Cerebellar nuclear complex (tissue), 1 donor: Measurements from ENCODE around the gene SNHG17.
"Not testable (repeated sequence)": the region's sequence is repeated elsewhere in the genome, so short reads cannot be mapped to it uniquely, and the experiment has no call there.

Source experiments
- DNase-seq, 2 experiments: peaks; one replicate each; lab custom pipeline; 2025; lab: John Stamatoyannopoulos, UW

The SNHG17 gene

DNA sequence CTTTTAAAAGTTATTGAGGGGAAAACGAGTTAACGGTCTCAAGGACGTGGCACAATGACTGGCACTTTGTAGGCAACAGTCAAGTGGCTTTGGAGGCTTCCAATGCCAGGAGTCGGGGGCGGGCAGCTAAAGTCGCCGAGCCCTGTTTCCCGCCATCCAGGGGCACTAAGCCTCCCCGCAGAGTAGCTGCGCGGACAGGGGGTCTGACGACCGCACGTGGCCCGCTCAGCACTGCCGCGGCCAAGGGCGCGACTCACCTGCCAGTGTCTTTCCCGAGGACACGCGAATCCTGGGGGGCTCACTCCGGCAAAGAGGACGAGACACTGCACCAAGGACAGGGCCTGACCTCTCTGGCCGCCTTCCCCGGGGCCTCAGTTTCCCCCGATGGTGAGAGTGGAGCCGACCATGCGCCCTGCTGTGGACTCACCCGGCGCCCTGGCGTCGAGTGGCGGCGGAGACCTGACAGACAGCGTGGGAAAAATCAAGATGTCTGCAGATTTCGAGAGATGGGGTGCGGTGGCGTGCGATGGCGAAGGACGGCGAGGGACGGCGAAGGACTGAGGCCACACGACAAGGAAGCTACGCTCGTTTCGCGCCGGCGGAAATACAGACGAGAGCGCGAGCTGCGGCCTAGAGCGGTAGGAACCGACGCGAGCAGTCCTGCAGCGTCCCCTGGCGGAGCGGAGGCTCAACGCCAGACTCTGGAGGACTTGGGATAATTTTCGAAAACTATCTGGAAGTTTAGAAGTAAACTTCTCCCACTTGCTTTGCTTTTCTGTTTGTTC, at the start of gene SNHG17:
TSS of gene SNHG17 (minus strand) at position 559 of the 785 bp plus-strand sequence.
- DNase-seq: peak in 1 of 2 experiments; percentile 40

DNA sequence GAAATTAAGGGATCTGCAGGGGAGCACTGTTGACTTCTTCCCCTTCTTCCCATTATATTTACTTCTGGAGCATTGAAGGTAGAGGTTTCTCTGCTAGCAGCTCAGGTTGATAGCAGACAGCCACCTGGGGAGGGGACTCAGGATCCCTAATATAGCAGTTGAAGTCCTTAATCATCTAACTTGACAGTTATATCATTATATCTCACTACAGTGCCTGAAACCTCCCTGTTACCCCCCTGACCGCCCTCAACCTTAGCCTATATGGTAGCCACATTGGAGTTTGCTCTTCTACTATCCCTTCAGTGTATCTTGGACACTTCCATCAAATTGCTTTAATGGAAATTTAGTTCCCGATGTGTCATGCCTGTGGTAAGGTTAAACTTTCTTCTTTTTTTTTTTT, 44.5 kb upstream of the SNHG17 start:
- DNase-seq: no peak

DNA sequence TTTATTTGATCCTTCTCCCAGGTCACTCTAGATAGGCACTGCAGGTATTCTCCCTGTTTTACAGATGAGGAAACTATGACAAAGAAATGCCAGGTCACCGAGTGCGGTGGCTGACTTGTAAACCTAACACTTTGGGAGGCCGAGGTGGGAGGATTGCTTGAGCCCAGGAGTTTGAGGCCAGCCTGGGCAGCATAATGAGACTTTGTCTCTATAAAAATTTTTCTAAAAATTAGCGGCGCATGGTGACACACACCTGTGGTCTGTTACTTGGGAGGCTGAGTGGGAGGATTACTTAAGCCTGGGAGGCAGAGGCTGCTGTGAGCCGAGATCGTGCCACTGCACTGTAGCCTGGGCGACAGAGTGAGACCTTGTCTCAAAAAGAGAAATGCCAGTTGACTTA, 42.6 kb upstream of the SNHG17 start:
- no peak for DNase-seq

DNA sequence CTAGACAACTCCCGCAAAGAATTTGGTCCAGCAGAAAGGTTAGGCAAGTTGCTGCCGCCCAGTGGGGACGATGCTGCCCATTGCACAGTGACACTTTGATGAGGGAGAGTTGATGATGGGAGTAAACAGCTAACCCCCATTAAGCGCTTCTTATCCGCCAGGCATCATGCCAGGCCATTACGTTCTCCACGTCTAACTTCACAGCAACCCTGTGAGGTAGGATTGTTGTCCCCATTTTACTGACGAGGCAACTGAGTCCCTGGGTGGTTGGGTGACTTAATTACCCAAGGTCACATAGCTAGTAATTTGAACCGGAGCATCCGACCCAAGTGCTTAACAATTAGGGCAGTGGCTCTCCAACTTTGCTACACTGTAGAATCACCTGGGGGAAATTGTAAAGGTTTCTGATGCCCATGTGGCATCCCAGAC, 38.3 kb upstream of the SNHG17 start:
- DNase-seq: no peak

DNA sequence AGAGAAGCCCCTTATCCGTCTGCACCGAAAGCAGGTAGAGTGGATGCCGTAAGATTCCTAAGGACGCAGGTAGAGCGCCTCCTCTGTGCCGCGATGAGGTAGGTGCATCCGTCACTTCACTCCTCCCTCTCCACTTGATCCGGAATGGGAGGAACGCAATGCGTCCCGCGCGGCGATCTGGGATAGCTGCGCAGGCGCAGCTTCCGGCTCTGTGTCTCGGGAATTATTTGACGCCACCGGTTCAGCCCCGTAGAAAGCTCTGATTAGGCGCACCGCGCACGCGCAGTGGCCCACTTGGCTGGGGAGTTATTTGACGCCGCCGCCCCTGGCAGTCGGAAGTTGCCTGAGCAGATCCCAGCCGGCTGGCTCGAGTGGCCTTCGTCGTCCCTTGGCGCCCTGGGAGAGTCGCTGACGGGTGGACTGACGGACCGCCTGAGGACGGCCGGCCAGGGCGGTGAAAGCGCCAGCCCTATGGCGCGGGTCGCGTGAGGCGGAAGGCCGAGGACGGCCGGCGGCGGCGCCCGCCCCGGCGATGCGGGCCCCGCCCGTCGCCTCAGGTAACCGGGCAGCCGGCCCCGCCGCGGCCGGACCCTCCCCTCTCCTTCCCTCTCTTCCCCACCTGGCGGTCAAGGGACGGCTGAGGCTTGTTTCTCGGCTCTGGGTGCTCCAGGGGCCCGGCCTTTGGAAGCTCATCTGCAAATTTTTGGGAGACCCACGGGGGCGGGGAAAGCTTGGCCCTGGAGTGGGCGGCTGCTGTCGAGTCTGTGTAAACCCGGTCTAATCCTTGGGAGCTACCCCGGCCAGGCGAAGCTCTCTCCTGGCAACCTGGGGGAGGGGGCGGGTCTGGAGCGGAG, 37.6 kb upstream of the SNHG17 start, which contains the start of gene RALGAPB:
TSS of gene RALGAPB (plus strand) at position 331 of the 854 bp plus-strand sequence. CDS start 15,590 bp downstream, outside the sequence.
- peak; percentile 79 to 89 for DNase-seq

DNA sequence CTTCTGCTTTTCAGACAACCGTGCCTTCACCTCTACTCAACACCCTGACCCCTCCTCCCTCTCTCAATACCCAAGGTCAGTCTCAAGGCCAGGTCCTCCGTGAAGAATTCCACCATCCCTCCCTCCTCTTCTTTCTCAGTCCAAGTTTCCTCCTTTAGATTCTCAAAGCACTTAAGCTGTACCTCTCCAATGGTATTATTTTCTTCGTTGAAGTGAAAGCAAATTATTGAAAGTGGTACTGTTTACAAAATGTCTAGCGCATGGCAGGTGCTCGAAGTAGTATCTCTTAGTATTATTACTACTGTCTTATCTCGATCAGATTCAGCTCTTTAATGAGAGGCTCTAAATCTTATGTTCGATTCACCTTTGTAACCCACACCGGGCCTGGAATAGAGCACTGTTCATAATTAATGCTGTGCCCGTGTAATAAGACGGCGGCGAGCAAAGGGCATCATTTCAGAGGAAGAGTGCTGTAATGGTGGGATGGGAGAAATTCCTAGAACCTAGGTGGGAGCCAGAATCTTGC, 36.9 kb upstream of the SNHG17 start:
- no peak for DNase-seq

DNA sequence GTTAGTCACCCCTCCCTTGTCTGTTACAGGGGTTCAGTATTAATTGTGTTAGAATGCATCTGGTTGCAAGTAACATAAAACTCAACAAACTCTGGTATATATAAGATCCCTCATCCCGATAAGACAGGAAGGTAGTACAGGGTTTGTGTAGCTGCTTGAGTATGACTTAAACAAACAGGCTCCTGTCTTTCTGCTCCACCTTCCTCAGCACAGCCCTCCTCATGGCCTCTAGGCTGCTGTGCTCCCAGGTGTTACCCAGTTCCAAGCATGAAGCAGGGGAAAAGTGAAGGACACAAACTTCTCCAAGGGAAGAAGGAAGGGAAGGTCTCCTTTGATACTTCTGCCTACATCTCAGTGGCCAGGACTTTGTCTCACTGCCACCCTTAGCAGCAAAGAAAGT, 36.1 kb upstream of the SNHG17 start:
- DNase-seq: no peak

DNA sequence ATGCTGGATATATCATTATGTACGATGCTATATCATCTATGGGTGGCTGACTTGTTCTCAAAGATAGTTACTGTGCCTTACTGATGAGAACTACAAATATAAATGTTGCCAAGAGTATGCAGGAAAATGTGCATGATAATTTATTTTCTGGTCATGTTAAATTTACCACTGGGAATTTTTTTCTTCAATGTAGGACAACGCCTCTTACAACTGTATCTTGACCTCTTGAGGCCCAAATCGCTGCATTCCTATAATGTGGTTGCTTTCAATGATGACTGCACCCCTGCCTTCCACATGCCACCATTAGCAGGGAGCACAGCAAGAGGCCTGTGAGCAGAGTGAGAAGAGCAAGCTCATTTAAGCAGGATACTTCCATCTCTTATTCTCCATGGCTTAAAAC, 31.9 kb upstream of the SNHG17 start:
- DNase-seq: no peak

DNA sequence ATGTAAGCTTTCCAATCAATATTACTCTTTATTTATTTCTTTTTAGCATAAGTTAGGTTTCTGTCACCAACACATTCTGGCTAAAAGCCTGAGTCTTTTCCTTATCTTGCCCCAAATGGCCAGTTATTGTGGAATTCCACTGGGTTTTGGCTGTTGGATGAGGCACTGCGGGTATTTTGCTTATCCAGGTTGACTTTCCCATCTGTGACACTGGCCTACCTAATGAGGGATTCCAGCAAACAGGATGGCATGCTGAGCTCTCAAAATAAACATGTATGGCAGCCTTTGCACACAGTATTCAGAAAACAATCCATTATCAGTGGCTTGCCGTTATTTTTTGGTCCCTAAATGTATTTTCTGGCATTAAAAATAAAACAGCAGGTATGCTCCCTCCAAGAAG, 31.0 kb upstream of the SNHG17 start:
- DNase-seq: peak; percentile 57 to 90

DNA sequence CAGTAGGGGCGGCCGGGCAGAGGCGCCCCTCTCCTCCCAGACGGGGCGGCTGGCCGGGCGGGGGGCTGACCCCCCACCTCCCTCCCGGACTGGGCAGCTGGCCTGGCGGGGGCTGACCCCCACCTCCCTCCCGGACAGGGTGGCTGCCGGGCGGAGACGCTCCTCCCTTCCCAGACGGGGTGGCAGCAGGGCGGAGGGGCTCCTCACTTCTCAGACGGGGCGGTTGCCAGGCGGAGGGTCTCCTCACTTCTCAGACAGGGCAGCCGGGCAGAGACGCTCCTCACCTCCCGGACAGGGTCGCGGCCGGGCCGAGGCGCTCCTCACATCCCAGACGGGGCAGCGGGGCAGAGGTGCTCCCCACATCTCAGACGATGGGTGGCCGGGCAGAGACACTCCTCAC, 26.4 kb upstream of the SNHG17 start:
- DNase-seq: not testable (repeated sequence)

DNA sequence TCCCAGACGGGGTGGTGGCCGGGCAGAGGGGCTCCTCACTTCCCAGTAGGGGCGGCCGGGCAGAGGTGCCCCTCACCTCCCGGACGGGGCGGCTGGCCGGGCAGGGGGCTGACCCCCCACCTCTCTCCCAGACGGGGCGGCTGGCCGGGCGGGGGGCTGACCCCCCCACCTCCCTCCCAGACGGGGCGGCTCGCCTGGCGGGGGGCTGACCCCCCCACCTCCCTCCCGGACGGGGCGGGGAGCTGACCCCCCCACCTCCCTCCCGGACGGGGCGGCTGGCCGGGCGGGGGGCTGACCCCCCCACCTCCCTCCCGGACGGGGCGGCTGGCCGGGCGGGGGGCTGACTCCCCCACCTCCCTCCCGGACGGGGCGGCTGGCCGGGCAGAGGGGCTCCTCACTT, 26.0 kb upstream of the SNHG17 start:
- not testable (repeated sequence) for DNase-seq

DNA sequence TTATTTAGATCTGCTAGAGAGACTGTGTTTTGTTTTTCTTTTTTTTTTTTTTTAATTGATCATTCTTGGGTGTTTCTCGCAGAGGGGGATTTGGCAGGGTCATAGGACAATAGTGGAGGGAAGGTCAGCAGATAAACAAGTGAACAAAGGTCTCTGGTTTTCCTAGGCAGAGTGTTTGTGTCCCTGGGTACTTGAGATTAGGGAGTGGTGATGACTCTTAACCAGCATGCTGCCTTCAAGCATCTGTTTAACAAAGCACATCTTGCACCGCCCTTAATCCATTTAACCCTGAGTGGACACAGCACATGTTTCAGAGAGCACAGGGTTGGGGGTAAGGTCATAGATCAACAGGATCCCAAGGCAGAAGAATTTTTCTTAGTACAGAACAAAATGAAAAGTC, 25.5 kb upstream of the SNHG17 start:
- DNase-seq: not testable (repeated sequence)

DNA sequence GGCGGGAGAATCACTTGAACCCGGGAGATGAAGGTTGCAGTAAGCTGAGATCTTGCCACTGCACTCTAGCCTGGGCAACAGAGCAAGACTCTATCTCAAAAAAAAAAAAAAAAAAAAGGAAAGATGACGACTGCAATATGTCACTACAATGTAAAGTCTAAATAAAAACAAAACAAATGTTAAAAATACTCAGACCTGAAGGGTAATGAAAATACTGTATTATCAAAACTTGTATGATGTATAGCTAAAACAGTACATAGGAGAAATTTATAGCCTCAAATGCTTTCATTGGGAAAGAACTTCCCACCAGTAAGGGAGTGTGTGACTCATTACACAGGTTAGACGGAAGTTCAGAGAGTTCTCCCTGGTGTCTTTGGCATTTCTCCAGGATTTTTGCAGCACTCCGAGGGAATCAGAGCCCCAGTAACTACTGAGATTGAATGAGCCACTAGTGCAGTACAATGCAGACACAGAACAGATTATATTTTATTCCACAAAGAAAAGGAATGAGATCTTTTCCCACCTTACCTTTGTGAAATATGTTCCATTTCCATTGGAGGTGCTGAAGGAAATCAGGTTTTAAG, 25.0 kb upstream of the SNHG17 start:
- DNase-seq: no peak

DNA sequence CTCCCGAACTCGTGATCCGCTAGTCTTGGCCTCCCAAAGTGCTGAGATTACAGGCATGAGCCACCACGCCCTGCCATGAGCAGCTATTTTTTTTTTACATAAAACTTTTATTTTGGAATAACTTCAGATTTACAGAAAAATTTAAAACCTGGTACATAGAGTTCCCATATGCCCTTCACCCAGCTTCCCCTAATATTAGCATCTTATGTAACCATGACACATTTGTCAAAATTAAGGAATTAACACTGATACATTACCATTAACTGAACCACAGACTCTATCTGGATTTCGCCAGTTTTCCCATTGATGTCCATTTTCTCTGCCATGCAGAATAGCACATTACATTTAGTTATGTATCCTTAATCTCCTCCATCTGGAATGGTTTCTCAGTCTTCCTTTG, 23.2 kb upstream of the SNHG17 start:
- DNase-seq: no peak

DNA sequence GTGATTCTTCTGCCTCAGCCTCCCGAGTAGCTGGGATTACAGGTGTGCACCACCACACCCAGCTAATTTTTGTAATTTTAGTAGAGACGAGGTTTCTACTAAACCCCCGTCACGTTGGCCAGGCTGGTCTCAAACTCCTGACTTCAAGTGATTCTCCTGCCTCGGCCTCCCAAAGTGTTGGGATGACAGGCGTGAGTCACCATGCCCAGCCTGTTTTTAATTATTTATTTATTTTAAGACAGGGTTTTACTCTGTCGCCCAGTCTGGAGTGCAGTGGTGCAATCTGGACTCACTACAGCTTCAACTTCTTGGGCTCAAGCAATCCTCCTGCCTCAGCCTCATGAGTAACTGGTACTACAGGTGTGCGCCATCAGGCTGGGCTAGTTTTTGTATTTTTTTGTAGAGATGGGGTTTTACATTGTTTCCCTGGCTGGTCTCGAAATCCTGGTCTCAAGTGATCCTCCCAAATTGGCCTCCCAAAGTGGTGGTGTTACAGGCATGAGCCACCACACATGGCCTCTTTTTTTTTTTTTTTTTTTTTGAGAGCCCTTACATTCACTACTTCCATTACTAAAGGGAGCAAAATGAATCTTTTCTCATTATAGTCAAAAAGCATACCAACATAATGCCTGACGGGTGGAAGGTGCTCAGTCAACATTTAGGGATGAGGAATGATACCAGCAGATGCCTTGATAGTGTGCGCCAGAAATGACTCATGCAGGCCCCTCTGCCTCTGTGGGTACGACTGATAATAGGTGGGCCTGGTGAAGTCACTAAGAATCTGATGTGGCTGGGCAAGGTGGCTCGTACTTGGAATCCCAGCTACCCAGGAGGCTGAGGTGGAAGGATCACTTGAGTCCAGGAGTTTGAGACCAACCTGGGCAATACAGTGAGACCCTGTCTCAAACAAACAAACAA, 19.7 kb upstream of the SNHG17 start:
- DNase-seq: no peak

DNA sequence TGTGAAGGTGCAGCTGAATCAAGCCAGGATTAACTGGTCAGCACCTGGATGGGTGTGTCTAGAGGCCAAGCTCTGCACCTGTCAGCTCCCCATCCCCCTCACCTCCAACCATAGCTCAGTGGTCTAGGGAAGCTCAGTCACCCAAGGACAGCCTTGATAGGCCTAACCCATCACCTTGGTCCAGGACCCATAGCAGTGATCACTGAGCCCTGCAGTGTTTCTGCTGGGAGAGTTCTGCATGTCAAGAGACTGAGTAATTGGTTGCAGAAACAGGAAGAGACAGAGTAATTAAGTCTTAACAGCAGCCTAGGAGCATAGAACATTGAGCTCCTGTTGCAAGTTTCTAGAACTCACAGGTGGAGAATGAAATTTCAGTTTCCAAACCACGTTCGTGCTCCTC, 18.8 kb upstream of the SNHG17 start:
- DNase-seq: no peak

DNA sequence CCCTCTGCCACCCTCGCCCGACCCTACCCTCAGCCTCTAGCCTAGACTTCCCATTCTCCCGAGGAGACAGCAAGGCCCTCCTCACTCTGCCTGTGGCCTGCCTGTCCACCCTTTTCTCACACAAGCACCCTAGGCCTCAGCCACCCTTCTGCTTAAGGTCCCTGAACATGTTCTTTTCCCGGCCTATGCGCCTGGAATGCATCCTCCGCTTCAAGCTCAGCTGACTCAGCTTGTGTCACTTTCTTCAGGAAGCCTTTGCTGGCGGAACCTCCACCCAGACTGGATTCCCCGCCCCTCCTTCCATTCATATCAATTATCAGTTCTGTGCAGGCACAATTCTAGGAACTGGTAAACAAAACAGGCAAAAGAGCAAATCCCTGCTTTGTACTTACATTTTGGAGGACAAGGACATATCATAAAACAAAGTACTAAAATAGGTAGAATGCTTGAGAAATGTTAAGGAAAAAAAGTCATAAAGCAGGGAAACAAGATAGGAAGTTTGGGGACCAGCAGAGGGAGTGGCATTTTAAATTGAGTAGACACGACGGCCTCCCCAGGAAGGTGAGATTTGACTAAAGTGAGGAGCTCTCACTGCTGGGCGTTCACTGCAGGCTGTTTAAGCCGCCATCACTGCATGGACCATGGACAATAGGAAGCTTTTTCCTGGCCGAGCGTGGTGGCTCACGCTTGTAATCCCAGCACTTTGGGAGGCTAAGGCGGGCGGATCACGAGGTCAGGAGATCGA, 17.9 kb upstream of the SNHG17 start:
- no peak for DNase-seq

DNA sequence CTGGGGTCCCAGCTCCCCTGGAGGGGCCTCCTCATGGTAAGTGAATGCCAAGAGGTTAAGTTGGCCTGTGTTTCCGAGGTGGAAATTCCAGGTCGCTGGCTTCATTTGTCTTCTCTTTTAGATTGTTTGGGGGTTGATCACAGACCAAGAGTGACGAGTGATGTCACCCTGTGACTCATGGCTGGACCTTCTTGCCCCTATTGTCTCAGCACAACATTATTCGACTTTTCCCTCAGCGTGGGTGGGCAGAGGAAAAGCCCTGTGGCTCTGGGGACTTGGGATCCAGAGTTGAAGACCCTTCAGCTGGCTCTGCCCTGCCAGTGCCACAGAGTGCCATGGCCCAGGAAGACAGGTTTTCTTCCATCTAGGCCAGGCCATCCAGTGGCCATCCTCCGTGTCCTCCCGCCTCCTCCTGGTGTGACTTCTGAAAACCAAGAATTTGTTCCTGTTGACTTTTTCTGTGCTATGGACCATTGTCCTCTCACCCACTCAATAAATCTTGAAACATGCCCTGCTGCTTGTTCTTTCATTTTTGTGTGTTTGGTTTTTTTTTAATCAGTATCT, 15.4 kb upstream of the SNHG17 start:
- DNase-seq: no peak

DNA sequence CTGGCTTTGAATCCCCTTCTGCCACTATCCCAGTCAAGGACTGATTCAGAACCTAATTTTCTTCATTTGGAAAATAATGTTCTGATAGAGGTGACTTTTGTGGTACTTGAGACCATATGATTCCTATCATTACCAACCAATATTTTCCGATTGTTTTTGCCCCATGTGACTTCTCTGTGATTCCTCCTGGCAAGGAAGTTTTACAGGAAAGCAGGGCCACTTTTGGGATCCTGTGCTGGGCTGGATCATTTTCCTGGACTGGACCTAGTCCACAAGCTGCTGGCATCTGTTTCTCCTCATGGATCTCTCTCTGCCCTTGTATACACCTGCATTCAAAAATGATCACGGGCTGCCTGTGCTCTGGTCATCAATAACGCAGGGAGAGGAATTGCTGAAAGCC, 13.9 kb upstream of the SNHG17 start:
- DNase-seq: no peak
